SK-N-MC (cell line): ENCODE measurements around the gene ATXN1.
"Not testable (repeated sequence)": the region's sequence is repeated elsewhere in the genome, so short reads cannot be mapped to it uniquely, and the experiment has no call there.

Source experiments
- DNase-seq: peaks from one replicate; pipeline ENCODE4 v3.0.0-alpha.2; 2011; ENCODE audit warnings: low read depth, low spot score
- H3K27ac ChIP-seq: fragments of 200-600 bp; sonication (generic); 2 replicates; pipeline ENCODE4 v1.5.1; 2016; ENCODE audit warnings: mixed run types
- H3K36me3 ChIP-seq: fragments of 200-600 bp; sonication (generic); 2 replicates; pipeline ENCODE4 v1.6.1; 2017; ENCODE audit warnings: antibody characterized with exemption, low read length, mixed read lengths; ENCODE audit not compliant: insufficient read depth
- H3K4me3 ChIP-seq: fragments of 200-600 bp; sonication (generic); 2 replicates; pipeline ENCODE4 v1.5.1; 2016
- H3K9ac ChIP-seq: fragments of 200-600 bp; sonication (generic); 2 replicates; pipeline ENCODE4 v1.8.0; 2017; ENCODE audit warnings: mixed run types, mixed read lengths; ENCODE audit not compliant: insufficient read length
- H3K9me3 ChIP-seq: fragments of 200-600 bp; sonication (generic); 2 replicates; pipeline ENCODE4 v1.6.1; 2017; ENCODE audit warnings: low read depth, mild to moderate bottlenecking, antibody characterized with exemption, low read length, moderate library complexity, mixed read lengths
- EZH2 ChIP-seq: fragments of 200-600 bp; sonication (generic); IDR thresholded peaks from one replicate; pipeline ENCODE4 v1.6.1; 2017; ENCODE audit warnings: antibody characterized with exemption
- FOXP2 ChIP-seq: optimal IDR thresholded peaks from 2 replicates; pipeline ENCODE3; 2011; ENCODE audit warnings: mild to moderate bottlenecking, moderate library complexity; ENCODE audit not compliant: insufficient read depth; ENCODE audit errors: extremely low read length, control extremely low read depth
- POLR2AphosphoS5 ChIP-seq: IDR thresholded peaks from 2 replicates; pipeline ENCODE4 v1.6.1; 2012; ENCODE audit warnings: mild to moderate bottlenecking, low read depth, low read length, borderline replicate concordance

The ATXN1 gene

GRCh38 chr6:16618962-16619361 lies 142.3 kb downstream of the ATXN1 start:
- H3K9me3 ChIP-seq: no peaks in the 10 kb centered on the region
- no peaks in the 10 kb centered on the region for H3K36me3 ChIP-seq
- no peak overlapping the region for H3K9ac ChIP-seq
- no peak overlapping the region for H3K4me3 ChIP-seq
- TF ChIP-seq POLR2AphosphoS5: no peak
- DNase-seq: no peak
- no peak overlapping the region for H3K27ac ChIP-seq

- not testable (repeated sequence) for H3K27ac ChIP-seq, DNase-seq, H3K9me3 ChIP-seq, H3K9ac ChIP-seq, H3K36me3 ChIP-seq, H3K4me3 ChIP-seq
Measured at GRCh38 chr6:16615215-16615614, 146.0 kb downstream of the ATXN1 start.

GRCh38 chr6:16614143-16614542 lies 147.1 kb downstream of the ATXN1 start:
- H3K9me3 ChIP-seq, H3K36me3 ChIP-seq, DNase-seq, H3K9ac ChIP-seq, H3K27ac ChIP-seq, H3K4me3 ChIP-seq: not testable (repeated sequence)

- H3K27ac ChIP-seq, H3K4me3 ChIP-seq, DNase-seq, H3K9ac ChIP-seq, H3K36me3 ChIP-seq, H3K9me3 ChIP-seq: not testable (repeated sequence)
Measured at GRCh38 chr6:16613504-16613903, 147.8 kb downstream of the ATXN1 start.

GRCh38 chr6:16608444-16608843 lies 152.8 kb downstream of the ATXN1 start:
- DNase-seq: no peak
- H3K27ac ChIP-seq: no peak overlapping the region
- H3K9ac ChIP-seq: no peak overlapping the region
- TF ChIP-seq FOXP2: no peak
- no peak for TF ChIP-seq POLR2AphosphoS5
- TF ChIP-seq EZH2: no peak
- H3K9me3 ChIP-seq: no peaks in the 10 kb centered on the region
- no peaks in the 10 kb centered on the region for H3K36me3 ChIP-seq
- no peak overlapping the region for H3K4me3 ChIP-seq

- Histone ChIP-seq H3K36me3 (no peaks in the 10 kb centered on the region), H3K9ac (no peak overlapping the region), H3K9me3 (no peaks in the 10 kb centered on the region), H3K27ac (no peak overlapping the region), H3K4me3 (no peak overlapping the region)
- DNase-seq: no peak
- TF ChIP-seq FOXP2 (no peak), EZH2 (no peak), POLR2AphosphoS5 (no peak)
Measured at GRCh38 chr6:16602035-16602434, 159.2 kb downstream of the ATXN1 start.

- TF ChIP-seq POLR2AphosphoS5 (no peak), FOXP2 (no peak), EZH2 (no peak)
- H3K9ac ChIP-seq: no peak overlapping the region
- no peaks in the 10 kb centered on the region for H3K36me3 ChIP-seq
- no peak overlapping the region for H3K4me3 ChIP-seq
- no peaks in the 10 kb centered on the region for H3K9me3 ChIP-seq
- H3K27ac ChIP-seq: no peak overlapping the region
- DNase-seq: no peak
Measured at GRCh38 chr6:16600701-16601100, 160.6 kb downstream of the ATXN1 start.

GRCh38 chr6:16600026-16600425 lies 161.2 kb downstream of the ATXN1 start:
- H3K9ac ChIP-seq: no peak overlapping the region
- H3K9me3 ChIP-seq: no peaks in the 10 kb centered on the region
- H3K4me3 ChIP-seq: no peak overlapping the region
- H3K36me3 ChIP-seq: no peaks in the 10 kb centered on the region
- no peak for DNase-seq
- no peak for TF ChIP-seq POLR2AphosphoS5
- no peak for TF ChIP-seq FOXP2
- no peak for TF ChIP-seq EZH2
- H3K27ac ChIP-seq: no peak overlapping the region

GRCh38 chr6:16596616-16597331 lies 164.5 kb downstream of the ATXN1 start:
- H3K36me3 ChIP-seq: no peaks in the 10 kb centered on the region
- H3K4me3 ChIP-seq: no peak overlapping the region
- no peaks in the 10 kb centered on the region for H3K9me3 ChIP-seq
- no peak overlapping the region for H3K9ac ChIP-seq
- DNase-seq: no peak
- TF ChIP-seq EZH2 (no peak), FOXP2 (no peak), POLR2AphosphoS5 (no peak)
- H3K27ac ChIP-seq: no peak overlapping the region

- no peak for DNase-seq
- H3K4me3 ChIP-seq: no peak overlapping the region
Measured at GRCh38 chr6:16595514-16596120, 165.6 kb downstream of the ATXN1 start.

More at GRCh38 chr6:16595514-16596120, 165.6 kb downstream of the ATXN1 start:
- no peak for TF ChIP-seq POLR2AphosphoS5
- TF ChIP-seq EZH2: no peak
- no peak for TF ChIP-seq FOXP2
- Histone ChIP-seq H3K36me3 (no peaks in the 10 kb centered on the region), H3K9me3 (no peaks in the 10 kb centered on the region), H3K27ac (no peak overlapping the region), H3K9ac (no peak overlapping the region)
